Panc1 (cell line): ENCODE results near the gene FSD2.

ENCODE experiments used
- CTCF ChIP-seq: fragments of 450-650 bp; IDR thresholded peaks from 2 replicates; pipeline ENCODE4 v1.5.1; 2017; ENCODE audit warnings: mild to moderate bottlenecking
- REST ChIP-seq, 2 experiments: IDR thresholded peaks; 2 replicates each; pipeline ENCODE4 v1.6.1; 2011 to 2012; ENCODE audit warnings: low read depth in 2 of 2, control low read depth in 1 of 2, low read length in 1 of 2, mild to moderate bottlenecking in 1 of 2, moderate library complexity in 1 of 2; ENCODE audit not compliant: insufficient read depth in 1 of 2

- TF ChIP-seq CTCF (no peak), REST (IDR thresholded peaks at IDR 0.05; ENCODE audit: insufficient read depth in 1 of 2, low read depth in 2 of 2, low read length in 1 of 2) (no peak)
These were observed 6.6 kb downstream of the FSD2 start for GRCh38 chr15:82799183-82799841.
